ENCODE results near the gene TFEB. TPM values are rescaled to one million over a fixed set of nuclear protein-coding genes. Genes with fewer than 3 reads are reported as not detected.

Gene TFEB
- total RNA-seq, 4 donors from 2014 or later: 23.0 to 39.0 (median 34.9) TPM

- no peak overlapping the region for H3K27ac ChIP-seq
- TF ChIP-seq POLR2A (IDR thresholded peaks at IDR 0.05): no peak
- no peak for TF ChIP-seq CTCF (IDR thresholded peaks at IDR 0.05)
- no peak overlapping the region for H3K4me3 ChIP-seq (replicated peaks in 1 of 3)
- H3K27me3 ChIP-seq: no peaks in the 10 kb centered on the region
- no peaks in the 10 kb centered on the region for H3K9me3 ChIP-seq
- peaks cover 2 to 4% of the 10 kb centered on the region in 2 donors for H3K36me3 ChIP-seq
- intact Hi-C loops (cut with DNase I): loop anchor here (5.0 kb wide), 2 partner anchors 77 to 217 kb away; no protein-coding TSS in a partner anchor
- peaks cover 12 to 19% of the 10 kb centered on the region in 2 donors for H3K4me1 ChIP-seq
- 96 to 98% methylated on average over 8 to 9 of the region's 9 CpGs for WGBS, 2 donors
- no peak for DNase-seq
These were observed 55.7 kb downstream of the TFEB start for GRCh38 chr6:41679696-41680095.

GRCh38 chr6:41678511-41679084, 56.8 kb downstream of the TFEB start:
- no peak for DNase-seq
- Histone ChIP-seq H3K9me3 (no peaks in the 10 kb centered on the region), H3K4me3 (replicated peaks in 1 of 3) (no peak overlapping the region), H3K36me3 (no peaks in the 10 kb centered on the region), H3K27me3 (no peaks in the 10 kb centered on the region), H3K4me1 (peaks cover 12 to 17% of the 10 kb centered on the region in 2 donors), H3K27ac (no peak overlapping the region)
- 81 to 83% methylated on average over 8 of the region's 8 CpGs for WGBS, 2 donors
- intact Hi-C loops (cut with DNase I): loop anchor here (5.0 kb wide), 1 partner anchor 216 kb away; no protein-coding TSS in a partner anchor
- TF ChIP-seq POLR2A (IDR thresholded peaks at IDR 0.05) (no peak), CTCF (IDR thresholded peaks at IDR 0.05) (no peak)

GRCh38 chr6:41677124-41677921, 58.1 kb downstream of the TFEB start:
- intact Hi-C loops (cut with DNase I): loop anchor here (5.0 kb wide), 1 partner anchor 215 kb away; no protein-coding TSS in a partner anchor
- Histone ChIP-seq H3K27ac (no peak overlapping the region), H3K36me3 (no peaks in the 10 kb centered on the region), H3K9me3 (no peaks in the 10 kb centered on the region), H3K4me3 (replicated peaks in 1 of 3) (no peak overlapping the region), H3K27me3 (no peaks in the 10 kb centered on the region), H3K4me1 (peaks cover 4 to 5% of the 10 kb centered on the region in 2 donors)
- 76 to 79% methylated on average over 24 to 25 of the region's 25 CpGs for WGBS, 2 donors
- no peak for DNase-seq
- TF ChIP-seq POLR2A (IDR thresholded peaks at IDR 0.05) (no peak), CTCF (IDR thresholded peaks at IDR 0.05) (no peak)

- 83 to 87% methylated on average over 5 of the region's 5 CpGs for WGBS, 2 donors
- Histone ChIP-seq H3K4me1 (no peaks in the 10 kb centered on the region), H3K27ac (no peak overlapping the region), H3K27me3 (no peaks in the 10 kb centered on the region), H3K9me3 (no peaks in the 10 kb centered on the region), H3K36me3 (no peaks in the 10 kb centered on the region), H3K4me3 (replicated peaks in 1 of 3) (no peak overlapping the region)
- DNase-seq: no peak
- intact Hi-C loops (cut with DNase I): loop anchor here (5.0 kb wide), 1 partner anchor 214 kb away; no protein-coding TSS in a partner anchor
- TF ChIP-seq POLR2A (IDR thresholded peaks at IDR 0.05) (no peak), CTCF (IDR thresholded peaks at IDR 0.05) (no peak)
These were observed 59.0 kb downstream of the TFEB start for GRCh38 chr6:41676431-41676830.

- H3K27ac ChIP-seq: no peak overlapping the region
- intact Hi-C loops (cut with DNase I): loop anchor here (5.0 kb wide), 1 partner anchor 214 kb away; no protein-coding TSS in a partner anchor
These were observed 59.4 kb downstream of the TFEB start for GRCh38 chr6:41675992-41676391.

More at GRCh38 chr6:41675992-41676391, 59.4 kb downstream of the TFEB start:
- Histone ChIP-seq H3K27me3 (no peaks in the 10 kb centered on the region), H3K4me1 (no peaks in the 10 kb centered on the region), H3K4me3 (replicated peaks in 1 of 3) (no peak overlapping the region), H3K9me3 (no peaks in the 10 kb centered on the region), H3K36me3 (no peaks in the 10 kb centered on the region)
- TF ChIP-seq POLR2A (IDR thresholded peaks at IDR 0.05) (no peak), CTCF (IDR thresholded peaks at IDR 0.05) (no peak)
- no peak for DNase-seq
- WGBS, 2 donors: 78 to 82% methylated on average over 6 of the region's 6 CpGs

Measured in thyroid gland (tissue), 4 donors.